A549 (cell line): ENCODE data around the gene SEPTIN10.

Source experiments
- EP300 ChIP-seq, 2 experiments: fragments of >200 bp; sonication (Bioruptor Twin); formaldehyde crosslinking; IDR thresholded peaks; 2 replicates in 1 of 2; 3 replicates in 1 of 2; pipeline ENCODE4 v1.6.1; 2016 to 2017
- MAZ ChIP-seq: fragments of 150-350 bp; IDR thresholded peaks from 2 replicates; pipeline ENCODE4 v1.6.1; 2014; ENCODE audit warnings: antibody characterized with exemption, low read depth, low read length, borderline replicate concordance
- MYC ChIP-seq: IDR thresholded peaks from 2 replicates; pipeline ENCODE4 v1.6.1; 2012; ENCODE audit warnings: mild to moderate bottlenecking, inconsistent platforms, low read length, improper control_type of control experiment, borderline replicate concordance
- POLR2A ChIP-seq: IDR thresholded peaks from 2 replicates; pipeline ENCODE4 v1.6.1; 2012; ENCODE audit warnings: mild to moderate bottlenecking, low read length
- POLR2AphosphoS2 ChIP-seq: conservative IDR thresholded peaks from 2 replicates; pipeline ENCODE4 v1.6.1; 2012; ENCODE audit warnings: low read length, improper control_type of control experiment, inconsistent platforms
- SREBF2 ChIP-seq: fragments of 450-650 bp; IDR thresholded peaks from 2 replicates; pipeline ENCODE4 v1.6.1; 2014; ENCODE audit warnings: mild to moderate bottlenecking, moderate library complexity
- TF ChIP-seq, protein P1 (sequence below): fragments of >200 bp; sonication (Bioruptor Twin); formaldehyde crosslinking; IDR thresholded peaks from 3 replicates; pipeline ENCODE4 v1.5.1; 2016
- TF ChIP-seq, protein P2 (sequence below): fragments of 200-600 bp; sonication (generic); IDR thresholded peaks from 2 replicates; pipeline ENCODE4 v1.6.1; 2016; ENCODE audit warnings: antibody characterized with exemption, mild to moderate bottlenecking, moderate library complexity

DNA sequence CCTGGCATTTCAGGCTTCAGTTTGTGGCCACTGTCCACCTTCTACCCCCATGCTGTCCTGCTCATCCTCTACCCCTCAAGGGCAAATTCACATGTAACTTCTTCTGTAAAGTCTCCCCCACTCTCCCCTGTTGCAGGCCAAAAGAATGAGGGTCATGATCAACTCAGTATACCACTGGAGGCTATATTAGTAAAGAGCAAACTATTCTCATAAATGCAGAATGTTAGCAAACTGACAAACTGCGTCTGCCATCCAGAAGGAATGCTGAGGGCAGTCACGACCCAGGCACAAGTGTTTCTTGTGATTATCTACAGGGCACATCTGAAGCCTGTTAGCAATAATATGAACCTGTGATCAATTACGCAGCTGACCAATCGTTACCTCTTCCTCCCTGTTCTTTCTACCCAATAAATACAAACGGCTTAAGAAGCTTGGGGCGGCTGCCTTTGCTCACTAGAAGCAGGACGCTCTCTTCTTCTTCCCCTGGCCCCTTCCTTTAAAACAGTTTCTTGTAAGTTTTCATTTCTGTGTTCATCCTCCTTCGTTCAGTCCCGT is 58.3 kb downstream of the SEPTIN10 start:
- TF ChIP-seq, protein P1, sequence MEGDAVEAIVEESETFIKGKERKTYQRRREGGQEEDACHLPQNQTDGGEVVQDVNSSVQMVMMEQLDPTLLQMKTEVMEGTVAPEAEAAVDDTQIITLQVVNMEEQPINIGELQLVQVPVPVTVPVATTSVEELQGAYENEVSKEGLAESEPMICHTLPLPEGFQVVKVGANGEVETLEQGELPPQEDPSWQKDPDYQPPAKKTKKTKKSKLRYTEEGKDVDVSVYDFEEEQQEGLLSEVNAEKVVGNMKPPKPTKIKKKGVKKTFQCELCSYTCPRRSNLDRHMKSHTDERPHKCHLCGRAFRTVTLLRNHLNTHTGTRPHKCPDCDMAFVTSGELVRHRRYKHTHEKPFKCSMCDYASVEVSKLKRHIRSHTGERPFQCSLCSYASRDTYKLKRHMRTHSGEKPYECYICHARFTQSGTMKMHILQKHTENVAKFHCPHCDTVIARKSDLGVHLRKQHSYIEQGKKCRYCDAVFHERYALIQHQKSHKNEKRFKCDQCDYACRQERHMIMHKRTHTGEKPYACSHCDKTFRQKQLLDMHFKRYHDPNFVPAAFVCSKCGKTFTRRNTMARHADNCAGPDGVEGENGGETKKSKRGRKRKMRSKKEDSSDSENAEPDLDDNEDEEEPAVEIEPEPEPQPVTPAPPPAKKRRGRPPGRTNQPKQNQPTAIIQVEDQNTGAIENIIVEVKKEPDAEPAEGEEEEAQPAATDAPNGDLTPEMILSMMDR: no peak
- TF ChIP-seq POLR2A (no peak), MAZ (no peak), SREBF2 (no peak), MYC (no peak), POLR2AphosphoS2 (no peak), EP300 (IDR thresholded peaks at IDR 0.05) (no peak)
- TF ChIP-seq, protein P2, sequence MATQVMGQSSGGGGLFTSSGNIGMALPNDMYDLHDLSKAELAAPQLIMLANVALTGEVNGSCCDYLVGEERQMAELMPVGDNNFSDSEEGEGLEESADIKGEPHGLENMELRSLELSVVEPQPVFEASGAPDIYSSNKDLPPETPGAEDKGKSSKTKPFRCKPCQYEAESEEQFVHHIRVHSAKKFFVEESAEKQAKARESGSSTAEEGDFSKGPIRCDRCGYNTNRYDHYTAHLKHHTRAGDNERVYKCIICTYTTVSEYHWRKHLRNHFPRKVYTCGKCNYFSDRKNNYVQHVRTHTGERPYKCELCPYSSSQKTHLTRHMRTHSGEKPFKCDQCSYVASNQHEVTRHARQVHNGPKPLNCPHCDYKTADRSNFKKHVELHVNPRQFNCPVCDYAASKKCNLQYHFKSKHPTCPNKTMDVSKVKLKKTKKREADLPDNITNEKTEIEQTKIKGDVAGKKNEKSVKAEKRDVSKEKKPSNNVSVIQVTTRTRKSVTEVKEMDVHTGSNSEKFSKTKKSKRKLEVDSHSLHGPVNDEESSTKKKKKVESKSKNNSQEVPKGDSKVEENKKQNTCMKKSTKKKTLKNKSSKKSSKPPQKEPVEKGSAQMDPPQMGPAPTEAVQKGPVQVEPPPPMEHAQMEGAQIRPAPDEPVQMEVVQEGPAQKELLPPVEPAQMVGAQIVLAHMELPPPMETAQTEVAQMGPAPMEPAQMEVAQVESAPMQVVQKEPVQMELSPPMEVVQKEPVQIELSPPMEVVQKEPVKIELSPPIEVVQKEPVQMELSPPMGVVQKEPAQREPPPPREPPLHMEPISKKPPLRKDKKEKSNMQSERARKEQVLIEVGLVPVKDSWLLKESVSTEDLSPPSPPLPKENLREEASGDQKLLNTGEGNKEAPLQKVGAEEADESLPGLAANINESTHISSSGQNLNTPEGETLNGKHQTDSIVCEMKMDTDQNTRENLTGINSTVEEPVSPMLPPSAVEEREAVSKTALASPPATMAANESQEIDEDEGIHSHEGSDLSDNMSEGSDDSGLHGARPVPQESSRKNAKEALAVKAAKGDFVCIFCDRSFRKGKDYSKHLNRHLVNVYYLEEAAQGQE: no peak
